ENCODE measurements around the gene NUP93. TPM values are rescaled to one million over a fixed set of nuclear protein-coding genes. Genes with fewer than 3 reads are reported as not detected.

NUP93 gene
- total and polyA plus RNA-seq, 4 experiments from 2014 or later, result 48.0 to 73.2 (median 59.8) TPM

- H3K4me3 Mint-ChIP-seq, result no peak overlapping the region
- H3K27me3 ChIP-seq (ENCODE audit: insufficient read depth, low read length), result no peaks in the 10 kb centered on the region
- intact Hi-C loops (cut with micrococcal nuclease), result no loop called here
- CTCF ChIA-PET (ENCODE audit: partially characterized antibody), result no interaction called here
- no peak overlapping the region for H3K4me3 ChIP-seq (ENCODE audit: low read length in 2 of 2)
- no peaks in the 10 kb centered on the region for H3K36me3 ChIP-seq (ENCODE audit: insufficient read depth, low read length)
- POLR2A ChIA-PET (ENCODE audit: partially characterized antibody), result no interaction called here
- no peaks in the 10 kb centered on the region for H3K9me3 Mint-ChIP-seq
- H3K4me1 Mint-ChIP-seq, result peaks cover 8 to 19% (median 15%) of the 10 kb centered on the region in 4 donors
- peaks cover 13% of the 10 kb centered on the region for H3K4me1 ChIP-seq (ENCODE audit: insufficient read depth, low read length)
- peak overlapping the region in 1 of 7 donors; percentile 8 for H3K27ac Mint-ChIP-seq
- DNase-seq, result no peak
- H3K27ac ChIP-seq (ENCODE audit: low read depth, low read length), result no peak overlapping the region
- no peaks in the 10 kb centered on the region for H3K36me3 Mint-ChIP-seq
- H3K27me3 Mint-ChIP-seq, result no peaks in the 10 kb centered on the region
- H3K9me3 ChIP-seq (ENCODE audit: control insufficient read depth in 1 of 2, low read length in 2 of 2), result no peaks in the 10 kb centered on the region
Observed at GRCh38 chr16:56896244-56896643, 166.3 kb downstream of the NUP93 start.

GRCh38 chr16:56897026-56897799 lies 167.3 kb downstream of the NUP93 start:
- H3K9me3 ChIP-seq (ENCODE audit: control insufficient read depth in 1 of 2, low read length in 2 of 2), result no peaks in the 10 kb centered on the region
- Mint-ChIP-seq H3K27ac (no peak overlapping the region), H3K9me3 (no peaks in the 10 kb centered on the region), H3K27me3 (peaks cover 0 to 2% of the 10 kb centered on the region in 2 donors), H3K36me3 (no peaks in the 10 kb centered on the region), H3K4me1 (peaks cover 8 to 19% (median 15%) of the 10 kb centered on the region in 4 donors), H3K4me3 (no peak overlapping the region)
- ChIA-PET CTCF (ENCODE audit: partially characterized antibody) (no interaction called here), POLR2A (ENCODE audit: partially characterized antibody) (no interaction called here)
- no peaks in the 10 kb centered on the region for H3K27me3 ChIP-seq (ENCODE audit: insufficient read depth, low read length)
- peaks cover 13% of the 10 kb centered on the region for H3K4me1 ChIP-seq (ENCODE audit: insufficient read depth, low read length)
- intact Hi-C loops (cut with micrococcal nuclease), result no loop called here
- no peak overlapping the region for H3K4me3 ChIP-seq (ENCODE audit: low read length in 2 of 2)
- no peak for DNase-seq
- H3K36me3 ChIP-seq (ENCODE audit: insufficient read depth, low read length), result no peaks in the 10 kb centered on the region
- H3K27ac ChIP-seq (ENCODE audit: low read depth, low read length), result no peak overlapping the region

GRCh38 chr16:56898847-56899246 lies 168.9 kb downstream of the NUP93 start:
- Mint-ChIP-seq H3K4me1 (peaks cover 8 to 19% (median 15%) of the 10 kb centered on the region in 4 donors), H3K27ac (peak overlapping the region in 5 of 7 donors; percentile 47 to 86 (median 63)), H3K27me3 (peaks cover 0 to 2% of the 10 kb centered on the region in 2 donors), H3K36me3 (no peaks in the 10 kb centered on the region), H3K4me3 (peak overlapping the region in 2 of 8 donors; percentile 42 to 50), H3K9me3 (no peaks in the 10 kb centered on the region)
- ChIA-PET CTCF (ENCODE audit: partially characterized antibody) (no interaction called here), POLR2A (ENCODE audit: partially characterized antibody) (no interaction called here)
- intact Hi-C loops (cut with micrococcal nuclease), result no loop called here
- no peaks in the 10 kb centered on the region for H3K27me3 ChIP-seq (ENCODE audit: insufficient read depth, low read length)
- no peak overlapping the region for H3K27ac ChIP-seq (ENCODE audit: low read depth, low read length)
- peak in 3 of 5 donors; percentile 3 to 10 (median 7) for DNase-seq
- H3K9me3 ChIP-seq (ENCODE audit: control insufficient read depth in 1 of 2, low read length in 2 of 2), result no peaks in the 10 kb centered on the region
- H3K4me3 ChIP-seq (ENCODE audit: low read length in 2 of 2), result no peak overlapping the region
- no peaks in the 10 kb centered on the region for H3K36me3 ChIP-seq (ENCODE audit: insufficient read depth, low read length)
- peaks cover 13% of the 10 kb centered on the region for H3K4me1 ChIP-seq (ENCODE audit: insufficient read depth, low read length)

Small RNA genes lying within 50 kb of the gene (microRNA-seq; reads per million reads assigned to microRNA genes)
- gene MIR138-2 (ENCODE audit: borderline microRNAs expressed, borderline number of aligned reads, borderline replicate concordance), result not detected

Other genes with a start within 250 kb of the NUP93 start
- 10 to 100 TPM; 95.8 to 96.0 TPM for gene BBS2, start 210.1 kb upstream of the NUP93 start, total RNA-seq
- gene BBS2, start 210.1 kb upstream of the NUP93 start, polyA plus RNA-seq, result 10 to 100 TPM; 36.6 to 39.2 TPM
- gene MT4, start 165.1 kb upstream of the NUP93 start, total RNA-seq, result not detected
- not detected for gene MT4, start 165.1 kb upstream of the NUP93 start, polyA plus RNA-seq
- not detected for gene MT3, start 140.6 kb upstream of the NUP93 start, total RNA-seq
- 1 to 10 TPM in 1 of 2 donors, not detected in 1; 1.1 TPM for gene MT3, start 140.6 kb upstream of the NUP93 start, polyA plus RNA-seq
- gene MT2A, start 121.5 kb upstream of the NUP93 start, total RNA-seq, result 10 to 100 TPM; 15.8 to 17.7 TPM
- 100 to 1,000 TPM in 1 of 2 donors, 10 to 100 TPM in 1; 87.5 to 226 TPM for gene MT2A, start 121.5 kb upstream of the NUP93 start, polyA plus RNA-seq
- not detected for gene MT1E, start 104.3 kb upstream of the NUP93 start, total RNA-seq
- 10 to 100 TPM in 1 of 2 donors, 1 to 10 TPM in 1; 6.8 to 16.0 TPM for gene MT1E, start 104.3 kb upstream of the NUP93 start, polyA plus RNA-seq
- gene MT1M, start 97.5 kb upstream of the NUP93 start, total RNA-seq, result not detected
- gene MT1M, start 97.5 kb upstream of the NUP93 start, polyA plus RNA-seq, result not detected
- gene MT1A, start 91.5 kb upstream of the NUP93 start, total RNA-seq, result not detected
- gene MT1A, start 91.5 kb upstream of the NUP93 start, polyA plus RNA-seq, result not detected
- gene MT1B, start 78.2 kb upstream of the NUP93 start, total RNA-seq, result not detected
- not detected for gene MT1B, start 78.2 kb upstream of the NUP93 start, polyA plus RNA-seq
- gene MT1F, start 72.2 kb upstream of the NUP93 start, total RNA-seq, result 10 to 100 TPM in 1 of 2 experiments, 1 to 10 TPM in 1; 8.3 to 12.9 TPM
- gene MT1F, start 72.2 kb upstream of the NUP93 start, polyA plus RNA-seq, result 10 to 100 TPM; 12.0 to 28.9 TPM
- not detected for gene MT1G, start 62.1 kb upstream of the NUP93 start, total RNA-seq
- gene MT1G, start 62.1 kb upstream of the NUP93 start, polyA plus RNA-seq, result 1 to 10 TPM in 1 of 2 donors, not detected in 1; 1.3 TPM
- under 1 TPM in 1 of 2 experiments, not detected in 1; 0.78 TPM for gene MT1H, start 60.3 kb upstream of the NUP93 start, total RNA-seq
- not detected for gene MT1H, start 60.3 kb upstream of the NUP93 start, polyA plus RNA-seq
- gene MT1X, start 47.7 kb upstream of the NUP93 start, total RNA-seq, result 10 to 100 TPM; 21.0 to 23.7 TPM
- gene MT1X, start 47.7 kb upstream of the NUP93 start, polyA plus RNA-seq, result 100 to 1,000 TPM in 1 of 2 donors, 10 to 100 TPM in 1; 76.0 to 146 TPM
- not detected for gene SLC12A3, start 135.1 kb downstream of the NUP93 start, total RNA-seq
- gene SLC12A3, start 135.1 kb downstream of the NUP93 start, polyA plus RNA-seq, result not detected
- gene HERPUD1, start 202.0 kb downstream of the NUP93 start, total RNA-seq, result 100 to 1,000 TPM; 130 to 136 TPM
- gene HERPUD1, start 202.0 kb downstream of the NUP93 start, polyA plus RNA-seq, result 100 to 1,000 TPM; 110 to 201 TPM
- not detected for gene CETP, start 231.8 kb downstream of the NUP93 start, total RNA-seq
- gene CETP, start 231.8 kb downstream of the NUP93 start, polyA plus RNA-seq, result under 1 TPM in 1 of 2 donors, not detected in 1; 0.14 TPM